SK-N-SH (cell line): ENCODE data around the gene TOPBP1. TPM values are rescaled to one million over a fixed set of nuclear protein-coding genes. Genes with fewer than 3 reads are reported as not detected.

ENCODE experiments used
- CTCF ChIA-PET: fragments of 300-600, 350-600 bp; formaldehyde crosslinking; extraction: SDS; loops from one replicate; lab custom pipeline; 2021; lab: Yijun Ruan, JAX
- POLR2A ChIA-PET: fragments of 350-600 bp; sonication (Branson Sonifier 250); formaldehyde crosslinking; extraction: SDS; loops from one replicate; lab custom pipeline; 2020; ENCODE audit warnings: antibody characterized with exemption, inconsistent platforms; lab: Yijun Ruan, JAX
- DNase-seq: peaks from one replicate; pipeline ENCODE4 v3.0.0; 2012
- H2AFZ ChIP-seq: fragments of 200-600 bp; sonication (generic); 2 replicates; pipeline ENCODE4 v1.8.1; 2016; ENCODE audit warnings: antibody characterized with exemption, mild to moderate bottlenecking, low read depth
- H3F3A ChIP-seq: fragments of 200-600 bp; sonication (generic); replicated peaks from 2 replicates; pipeline ENCODE3; 2016; ENCODE audit warnings: antibody characterized with exemption, mild to moderate bottlenecking; ENCODE audit not compliant: insufficient read depth
- H3K27ac ChIP-seq, 2 experiments: fragments of 200-500 bp in 1 of 2; fragments of 200-600 bp in 1 of 2; sonication (Bioruptor generic) in 1 of 2; sonication (generic), shearing (Covaris generic) in 1 of 2; 2 replicates each; pipeline versions ENCODE4 v1.5.1 to v1.6.1; 2014 to 2016; ENCODE audit warnings: low read depth in 2 of 2, inconsistent platforms in 1 of 2, low read length in 1 of 2, mild to moderate bottlenecking in 1 of 2, mixed read lengths in 1 of 2
- H3K27me3 ChIP-seq: fragments of 200-600 bp; sonication (generic), shearing (Covaris generic); 2 replicates; pipeline ENCODE4 v1.6.1; 2016; ENCODE audit warnings: mixed run types; ENCODE audit not compliant: insufficient read depth
- H3K36me3 ChIP-seq, 2 experiments: fragments of 200-500 bp in 1 of 2; fragments of 200-600 bp in 1 of 2; sonication (Bioruptor generic) in 1 of 2; sonication (generic) in 1 of 2; replicated peaks in 1 of 2; 2 replicates each; pipeline versions ENCODE3 to v1.5.1; 2014 to 2016; ENCODE audit warnings: low read length in 1 of 2, mild to moderate bottlenecking in 1 of 2; ENCODE audit not compliant: insufficient read depth in 2 of 2, control insufficient read depth in 1 of 2
- H3K4me1 ChIP-seq, 2 experiments: fragments of 200-500 bp in 1 of 2; fragments of 200-600 bp in 1 of 2; sonication (Bioruptor generic) in 1 of 2; sonication (generic), shearing (Covaris generic) in 1 of 2; 2 replicates each; pipeline versions ENCODE4 v1.5.1 to v1.6.1; 2014 to 2016; ENCODE audit warnings: low read depth in 1 of 2, low read length in 1 of 2, mixed run types in 1 of 2; ENCODE audit not compliant: insufficient read depth in 2 of 2, control insufficient read depth in 1 of 2
- H3K4me2 ChIP-seq: fragments of 200-600 bp; sonication (generic), shearing (Covaris generic); 2 replicates; pipeline ENCODE4 v1.6.1; 2017; ENCODE audit warnings: mixed run types
- H3K4me3 ChIP-seq, 2 experiments: fragments of 200-500 bp in 1 of 2; fragments of 200-600 bp in 1 of 2; sonication (Bioruptor generic) in 1 of 2; sonication (generic), shearing (Covaris generic) in 1 of 2; 2 replicates each; pipeline versions ENCODE4 v1.5.1 to v1.8.1; 2014 to 2016; ENCODE audit warnings: low read depth in 2 of 2, inconsistent platforms in 1 of 2, low read length in 1 of 2, mild to moderate bottlenecking in 1 of 2, mixed read lengths in 1 of 2, moderate library complexity in 1 of 2
- H3K79me2 ChIP-seq: fragments of 200-600 bp; sonication (generic); 2 replicates; pipeline ENCODE4 v1.8.1; 2017; ENCODE audit warnings: mild to moderate bottlenecking; ENCODE audit not compliant: insufficient read depth
- H3K9ac ChIP-seq: fragments of 200-600 bp; sonication (generic); 2 replicates; pipeline ENCODE4 v1.6.1; 2017; ENCODE audit warnings: mixed run types
- H3K9me2 ChIP-seq: fragments of 200-600 bp; sonication (generic); 2 replicates; pipeline ENCODE4 v1.6.1; 2017; ENCODE audit warnings: mixed run types
- H3K9me3 ChIP-seq: fragments of 200-600 bp; sonication (generic); 2 replicates; pipeline ENCODE4 v1.6.1; 2017; ENCODE audit warnings: mixed run types, mild to moderate bottlenecking, moderate library complexity
- H4K20me1 ChIP-seq: fragments of 200-600 bp; sonication (generic); 2 replicates; pipeline ENCODE4 v1.6.1; 2017; ENCODE audit warnings: mild to moderate bottlenecking, mixed run types; ENCODE audit not compliant: insufficient read depth
- CHD2 ChIP-seq: fragments of 150-350 bp; IDR thresholded peaks from 2 replicates; pipeline ENCODE4 v1.6.1; 2018; ENCODE audit warnings: low read length; ENCODE audit not compliant: partially characterized antibody
- CTCF ChIP-seq: fragments of 200-600 bp; sonication (generic); IDR thresholded peaks from 2 replicates; pipeline ENCODE4 v1.6.1; 2017; ENCODE audit warnings: antibody characterized with exemption, mild to moderate bottlenecking, moderate library complexity
- EP300 ChIP-seq, 2 experiments: IDR thresholded peaks; 2 replicates each; pipeline versions ENCODE4 v1.4.0 to v1.6.1; 2012; ENCODE audit warnings: borderline replicate concordance in 1 of 2, low read depth in 1 of 2, low read length in 1 of 2
- FOXM1 ChIP-seq: IDR thresholded peaks from 2 replicates; pipeline ENCODE4 v1.4.0; 2012; ENCODE audit warnings: low read depth, mild to moderate bottlenecking
- GABPA ChIP-seq: IDR thresholded peaks from 2 replicates; pipeline ENCODE4 v1.4.0; 2012; ENCODE audit warnings: low read depth, mild to moderate bottlenecking
- IRF3 ChIP-seq: fragments of 150-350 bp; IDR thresholded peaks from 2 replicates; pipeline ENCODE4 v1.6.1; 2016; ENCODE audit warnings: mild to moderate bottlenecking, low read depth, low read length
- MAX ChIP-seq: IDR thresholded peaks from 2 replicates; pipeline ENCODE4 v1.4.0; 2012; ENCODE audit warnings: low read depth
- MEF2A ChIP-seq: IDR thresholded peaks from 2 replicates; pipeline ENCODE4 v1.4.0; 2012; ENCODE audit warnings: low read depth, borderline replicate concordance
- NFIC ChIP-seq: IDR thresholded peaks from 2 replicates; pipeline ENCODE4 v1.4.0; 2012; ENCODE audit warnings: borderline replicate concordance
- PBX3 ChIP-seq: IDR thresholded peaks from 2 replicates; pipeline ENCODE4; 2012
- RCOR1 ChIP-seq: fragments of 150-350 bp; IDR thresholded peaks from 2 replicates; pipeline ENCODE4 v1.6.1; 2017; ENCODE audit warnings: antibody characterized with exemption, low read length
- RFX5 ChIP-seq: IDR thresholded peaks from 2 replicates; pipeline ENCODE4 v1.6.1; 2012; ENCODE audit warnings: mild to moderate bottlenecking, improper control_type of control experiment, low read length
- SIN3A ChIP-seq: IDR thresholded peaks from 2 replicates; pipeline ENCODE4 v1.6.1; 2012; ENCODE audit warnings: low read depth, mild to moderate bottlenecking, low read length, moderate library complexity, borderline replicate concordance
- SMC3 ChIP-seq: IDR thresholded peaks from 2 replicates; pipeline ENCODE4 v1.6.1; 2012; ENCODE audit warnings: low read depth, low read length, improper control_type of control experiment
- USF2 ChIP-seq: fragments of 150-350 bp; IDR thresholded peaks from 2 replicates; pipeline ENCODE4 v1.6.1; 2017; ENCODE audit warnings: antibody characterized with exemption, low read length, low read depth, borderline replicate concordance
- ZBTB33 ChIP-seq: IDR thresholded peaks from 2 replicates; pipeline ENCODE4 v1.4.0; 2012; ENCODE audit warnings: low read depth, borderline replicate concordance
- WGBS: methylation state at CpG from one replicate; pipeline ENCODE4 v1.1.6; 2017; ENCODE audit warnings: low lambda C conversion rate; 5-methylcytosine and 5-hydroxymethylcytosine counted together
- polyA plus RNA-seq, 3 experiments: library from polyadenylated mRNA; depleted of rRNA; stranded (reverse); fragments of >200 nt; gene quantifications; 2 replicates each; pipeline ENCODE4 v1.2.3, GENCODE V29; 2012

The TOPBP1 gene
- polyA plus RNA-seq, 1 of the 3 experiments (the other 2 are of a cell fraction), result 15.7 TPM

- TF ChIP-seq CTCF (no peak), RCOR1 (no peak), SMC3 (no peak), SIN3A (no peak), PBX3 (no peak), EP300 (IDR thresholded peaks at IDR 0.05; ENCODE audit: borderline replicate concordance in 1 of 2, low read depth in 1 of 2, low read length in 1 of 2) (no peak)
- TF ChIP-seq, all 33 proteins: peak for 0
Observed at GRCh38 chr3:133588784-133589465, 72.8 kb downstream of the TOPBP1 start (continued).

- peaks cover 42% of the 10 kb centered on the region for H4K20me1 ChIP-seq
- no peak overlapping the region for H3K4me2 ChIP-seq
- ChIA-PET POLR2A (no interaction called here), CTCF (interaction anchor here (0.6 to 1.5 kb wide), 4 partner anchors 9 to 862 kb away, joined by 3 to 9 read pairs (median 4); no protein-coding TSS in a partner anchor)
- H3K27ac ChIP-seq, result no peak overlapping the region
- H3K9me3 ChIP-seq, result no peaks in the 10 kb centered on the region
- H3F3A ChIP-seq, result peaks cover 51% of the 10 kb centered on the region
- no peak overlapping the region for H3K9ac ChIP-seq
- peaks cover 59% of the 10 kb centered on the region for H3K79me2 ChIP-seq
- no peak overlapping the region for H3K4me3 ChIP-seq
- no peak for DNase-seq
- WGBS, result 97% methylated on average over 4 of the region's 4 CpGs
- peaks cover 0 to 22% of the 10 kb centered on the region in 2 experiments; a peak in 3 of 4 replicates for H3K4me1 ChIP-seq
- H3K36me3 ChIP-seq, result peaks cover 55 to 68% of the 10 kb centered on the region in 2 experiments
- H3K27me3 ChIP-seq, result no peaks in the 10 kb centered on the region
- H3K9me2 ChIP-seq, result no peaks in the 10 kb centered on the region
- H2AFZ ChIP-seq, result no peak overlapping the region
- TF ChIP-seq ZBTB33 (no peak), FOXM1 (no peak), MAX (no peak), USF2 (no peak), GABPA (no peak), SIN3A (no peak), NFIC (no peak), IRF3 (no peak), RFX5 (no peak), MEF2A (no peak), SMC3 (no peak), CHD2 (no peak)
Observed at GRCh38 chr3:133588035-133588434, 73.7 kb downstream of the TOPBP1 start.
